Breast epithelium (tissue), 4 donors: ENCODE data around the gene CARF. TPM values are rescaled to one million over a fixed set of nuclear protein-coding genes. Genes with fewer than 3 reads are reported as not detected.

Experiments
- DNase-seq, 2 donors: peaks; one replicate each; pipeline ENCODE4 v3.0.0-alpha.2; 2019; ENCODE audit warnings: low spot score in 2 of 2
- H3K27ac ChIP-seq, 2 donors: fragments of 200-600 bp; sonication (generic) in 1 of 2; one replicate each; pipeline ENCODE4 v1.5.1; 2016 to 2019; ENCODE audit warnings: mild to moderate bottlenecking in 1 of 2
- H3K27me3 ChIP-seq, 2 donors: fragments of 200-600 bp; sonication (generic) in 1 of 2; one replicate each; pipeline versions ENCODE4 v1.5.1 to v1.6.0; 2017 to 2019; ENCODE audit warnings: control low read depth in 1 of 2, mild to moderate bottlenecking in 1 of 2
- H3K36me3 ChIP-seq: fragments of 200-600 bp; one replicate; pipeline ENCODE4 v1.5.1; 2019
- H3K4me1 ChIP-seq, 2 donors: fragments of 200-600 bp; sonication (generic); one replicate each; pipeline ENCODE4 v1.5.1; 2016 to 2019; ENCODE audit warnings: control low read depth in 1 of 2
- H3K4me3 ChIP-seq, 3 donors: fragments of 200-600 bp; sonication (generic); 1 replicate in 2 of 3; 2 replicates in 1 of 3; pipeline ENCODE4 v1.5.1; 2016 to 2019; ENCODE audit warnings: mild to moderate bottlenecking in 3 of 3, moderate library complexity in 2 of 3
- H3K9me3 ChIP-seq, 2 donors: fragments of 200-600 bp; sonication (generic) in 1 of 2; one replicate each; pipeline ENCODE4 v1.5.1; 2016 to 2019; ENCODE audit warnings: control low read depth in 1 of 2
- CTCF ChIP-seq, 3 donors: fragments of 450-650 bp; IDR thresholded peaks; one replicate each; pipeline ENCODE4 v1.5.1; 2016 to 2017; ENCODE audit warnings: antibody characterized with exemption in 3 of 3, mild to moderate bottlenecking in 3 of 3, moderate library complexity in 3 of 3
- POLR2A ChIP-seq: fragments of 450-650 bp; IDR thresholded peaks from one replicate; pipeline ENCODE4 v1.6.1; 2016; ENCODE audit warnings: antibody characterized with exemption, mild to moderate bottlenecking, moderate library complexity
- POLR2AphosphoS5 ChIP-seq, 3 donors: sonication (generic); formaldehyde crosslinking; IDR thresholded peaks; one replicate each; pipeline ENCODE4 v1.6.1; 2017; ENCODE audit warnings: antibody characterized with exemption in 3 of 3
- intact Hi-C: fragments of 100-400 bp; cut with DNase I; formaldehyde crosslinking; loops from one replicate; pipeline ENCODE4 v1.15.1; 2023; ENCODE audit warnings: low total_unique reads
- total RNA-seq, 3 donors: library from RNA; depleted of rRNA; stranded (reverse); fragments of >200 nt; gene quantifications; one replicate each; pipeline ENCODE4 v1.1.0, GENCODE V29; 2016

Gene CARF
- 10 to 100 TPM; 16.6 to 28.2 (median 17.7) TPM for total RNA-seq

- intact Hi-C loops = no loop called here
- TF ChIP-seq POLR2A (peak; percentile 70), CTCF (IDR thresholded peaks at IDR 0.05) (no peak), POLR2AphosphoS5 (IDR thresholded peaks at IDR 0.05) (peak; percentile 66 to 82 (median 76))
- peak; percentile 80 to 85 for DNase-seq
- H3K27ac ChIP-seq = peak within 1 kb of the TSS; percentile 85 to 87
- no peaks in the 10 kb centered on the region for H3K36me3 ChIP-seq
- peak within 1 kb of the TSS; percentile 56 to 80 (median 76) for H3K4me3 ChIP-seq
- H3K4me1 ChIP-seq = peaks cover 0 to 4% of the 10 kb centered on the region in 2 donors
- no peaks in the 10 kb centered on the region for H3K27me3 ChIP-seq
- no peaks in the 10 kb centered on the region for H3K9me3 ChIP-seq
Measured at GRCh38 chr2:202911512-202912341, at the start of gene CARF, which contains the start of gene WDR12. Gene CARF, plus strand, starts transcription at chr2:202912275. Its CDS starts 29,628 bp downstream, at chr2:202941903. Gene WDR12, minus strand, starts transcription at chr2:202911673. Its CDS starts 197 bp downstream, at chr2:202911476.

GRCh38 chr2:202870431-202871299 lies 41.4 kb upstream of the CARF start:
- Histone ChIP-seq H3K4me3 (peak overlapping the region; percentile 58 to 81 (median 77)), H3K4me1 (no peaks in the 10 kb centered on the region), H3K27ac (peak overlapping the region; percentile 59 to 81), H3K9me3 (no peaks in the 10 kb centered on the region), H3K36me3 (no peaks in the 10 kb centered on the region), H3K27me3 (no peaks in the 10 kb centered on the region)
- TF ChIP-seq CTCF (IDR thresholded peaks at IDR 0.05) (peak in 1 of 3 donors; percentile 7), POLR2AphosphoS5 (IDR thresholded peaks at IDR 0.05) (peak in 1 of 3 donors; percentile 17), POLR2A (no peak)
- DNase-seq = peak; percentile 50 to 59
- intact Hi-C loops = no loop called here

- Histone ChIP-seq H3K4me1 (no peaks in the 10 kb centered on the region), H3K4me3 (peak within 1 kb of the TSS; percentile 58 to 81 (median 77)), H3K27me3 (no peaks in the 10 kb centered on the region), H3K27ac (peak within 1 kb of the TSS; percentile 59 to 81), H3K9me3 (no peaks in the 10 kb centered on the region), H3K36me3 (no peaks in the 10 kb centered on the region)
- peak in 1 of 2 donors; percentile 56 for DNase-seq
- intact Hi-C loops = no loop called here
- TF ChIP-seq POLR2A (no peak), CTCF (IDR thresholded peaks at IDR 0.05) (no peak), POLR2AphosphoS5 (IDR thresholded peaks at IDR 0.05) (no peak)
Measured at GRCh38 chr2:202871300-202872141, 40.6 kb upstream of the CARF start, which contains the start of gene ICA1L. Gene ICA1L, minus strand, starts transcription at chr2:202871766. Its CDS starts 42,757 bp downstream, at chr2:202829009.

GRCh38 chr2:202877699-202878098 lies 34.4 kb upstream of the CARF start:
- no peak for TF ChIP-seq POLR2A
- no peak for TF ChIP-seq CTCF (IDR thresholded peaks at IDR 0.05)
- TF ChIP-seq POLR2AphosphoS5 (IDR thresholded peaks at IDR 0.05) = no peak
- H3K27me3 ChIP-seq = no peaks in the 10 kb centered on the region

More at GRCh38 chr2:202877699-202878098, 34.4 kb upstream of the CARF start:
- H3K4me1 ChIP-seq = no peaks in the 10 kb centered on the region
- intact Hi-C loops = no loop called here
- H3K4me3 ChIP-seq = no peak overlapping the region
- no peak overlapping the region for H3K27ac ChIP-seq
- no peak for DNase-seq
- no peaks in the 10 kb centered on the region for H3K36me3 ChIP-seq
- no peaks in the 10 kb centered on the region for H3K9me3 ChIP-seq
